Measurements from ENCODE around the gene GRK6. TPM values are rescaled to one million over a fixed set of nuclear protein-coding genes. Genes with fewer than 3 reads are reported as not detected.

The GRK6 gene
- total RNA-seq, 2 donors from 2014 or later: 27.3 to 33.3 TPM

DNA sequence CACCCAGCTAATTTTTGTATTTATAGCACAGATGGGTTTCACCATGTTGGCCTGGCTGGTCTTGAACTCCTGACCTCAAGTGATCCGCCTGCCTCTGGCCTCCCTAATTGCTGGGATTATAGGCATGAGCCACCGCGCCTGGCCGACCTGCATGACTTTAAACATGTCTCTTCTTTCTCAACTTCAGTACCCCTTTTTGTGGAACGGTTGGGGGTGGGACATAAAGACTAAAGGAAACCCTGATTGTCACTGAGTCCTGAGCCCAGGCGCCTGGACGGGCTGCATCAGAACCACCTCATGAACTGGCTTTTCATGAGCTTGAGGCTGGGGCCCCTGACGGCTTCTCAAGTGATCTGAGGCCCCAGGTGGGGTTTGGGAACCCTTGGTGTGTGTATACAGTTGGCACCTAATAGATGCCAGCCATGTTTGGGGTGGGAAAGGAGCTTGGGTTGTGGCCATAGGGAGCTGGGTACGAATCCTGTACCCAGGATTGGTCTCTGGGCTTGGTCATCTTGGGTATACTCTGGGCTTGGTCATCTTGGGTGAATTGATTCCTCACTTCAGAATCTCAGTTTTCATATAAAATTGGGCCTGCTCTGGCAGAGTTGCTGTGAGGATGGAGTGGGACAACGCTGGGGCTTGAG lies 2.2 kb downstream of the GRK6 start:
- no peaks in the 10 kb centered on the region for H3K9me3 ChIP-seq
- no peaks in the 10 kb centered on the region for H3K27me3 ChIP-seq (replicated peaks; ENCODE audit: insufficient read depth)
- H3K36me3 ChIP-seq: peaks cover 16% of the 10 kb centered on the region
- H3K4me1 ChIP-seq (ENCODE audit: control insufficient read depth in 1 of 2, low read depth in 2 of 2): peaks cover 15 to 47% of the 10 kb centered on the region in 2 donors
- no peak for TF ChIP-seq CTCF (IDR thresholded peaks at IDR 0.05)
- DNase-seq (ENCODE audit: low spot score): no peak
- ATAC-seq (ENCODE audit: insufficient number of reproducible peaks, low FRiP score, low read depth): no peak
- no peak overlapping the region for H3K27ac ChIP-seq
- no peak overlapping the region for H3K4me3 ChIP-seq

- no peak overlapping the region for H3K27ac ChIP-seq
- H3K9me3 ChIP-seq: no peaks in the 10 kb centered on the region
- no peak for DNase-seq (ENCODE audit: low spot score)
- no peaks in the 10 kb centered on the region for H3K27me3 ChIP-seq (replicated peaks; ENCODE audit: insufficient read depth)
- H3K4me1 ChIP-seq (ENCODE audit: control insufficient read depth in 1 of 2, low read depth in 2 of 2): peaks cover 15 to 47% of the 10 kb centered on the region in 2 donors
- ATAC-seq (ENCODE audit: insufficient number of reproducible peaks, low FRiP score, low read depth): no peak
- H3K36me3 ChIP-seq: peaks cover 24% of the 10 kb centered on the region
- TF ChIP-seq CTCF (IDR thresholded peaks at IDR 0.05): no peak
- no peak overlapping the region for H3K4me3 ChIP-seq
Observed at GRCh38 chr5:177429248-177430040, 3.0 kb downstream of the GRK6 start.

DNA sequence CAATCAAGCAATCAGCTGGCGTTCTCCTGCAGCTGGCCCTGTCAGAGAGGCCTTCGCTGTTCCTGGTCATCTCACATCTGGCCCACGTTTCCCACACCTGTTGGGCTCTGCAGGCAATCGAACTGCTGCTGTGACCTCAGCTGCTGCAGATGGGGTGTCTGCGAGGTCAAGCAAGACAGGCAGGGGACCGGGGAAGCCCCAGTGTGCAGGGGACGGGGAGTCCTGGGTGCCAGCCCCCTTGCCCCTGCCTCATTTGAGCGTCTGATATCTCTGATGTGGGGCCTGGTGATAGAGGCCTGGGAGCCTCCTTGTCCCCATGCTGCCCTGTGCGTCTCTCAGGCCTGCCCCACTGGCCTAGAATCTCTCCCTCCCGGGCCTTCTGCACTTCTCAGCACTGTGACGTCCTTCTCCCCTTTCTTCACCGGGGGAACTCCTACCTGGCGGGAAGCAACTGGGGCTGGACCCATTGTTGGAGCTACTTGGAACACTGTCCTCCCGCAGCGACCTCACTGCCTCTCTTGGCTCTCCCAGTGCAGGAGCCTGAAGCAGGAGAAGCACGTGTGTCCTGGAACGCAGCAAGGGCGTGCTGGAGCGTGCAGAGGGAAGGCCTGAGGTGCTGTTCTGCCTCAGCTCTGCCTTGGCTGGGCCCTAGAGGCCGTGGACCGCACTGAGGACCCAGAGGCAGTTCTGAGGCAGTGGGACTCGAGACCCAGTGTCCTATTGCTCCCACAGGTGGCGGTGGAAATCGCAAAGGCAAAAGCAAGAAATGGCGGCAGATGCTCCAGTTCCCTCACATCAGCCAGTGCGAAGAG lies 3.9 kb downstream of the GRK6 start:
- no peak for TF ChIP-seq CTCF (IDR thresholded peaks at IDR 0.05)
- no peak overlapping the region for H3K27ac ChIP-seq
- H3K27me3 ChIP-seq (replicated peaks; ENCODE audit: insufficient read depth): no peaks in the 10 kb centered on the region
- H3K9me3 ChIP-seq: no peaks in the 10 kb centered on the region
- H3K4me3 ChIP-seq: no peak overlapping the region
- DNase-seq (ENCODE audit: low spot score) (no peak), ATAC-seq (ENCODE audit: insufficient number of reproducible peaks, low FRiP score, low read depth) (no peak)
- peaks cover 13 to 44% of the 10 kb centered on the region in 2 donors for H3K4me1 ChIP-seq (ENCODE audit: control insufficient read depth in 1 of 2, low read depth in 2 of 2)
- peaks cover 31% of the 10 kb centered on the region for H3K36me3 ChIP-seq

- TF ChIP-seq CTCF (IDR thresholded peaks at IDR 0.05): no peak
- no peaks in the 10 kb centered on the region for H3K9me3 ChIP-seq
- H3K27ac ChIP-seq: no peak overlapping the region
- DNase-seq (ENCODE audit: low spot score) (no peak), ATAC-seq (ENCODE audit: insufficient number of reproducible peaks, low FRiP score, low read depth) (no peak)
- H3K4me3 ChIP-seq: no peak overlapping the region
- H3K27me3 ChIP-seq (replicated peaks; ENCODE audit: insufficient read depth): no peaks in the 10 kb centered on the region
- H3K36me3 ChIP-seq: peaks cover 37% of the 10 kb centered on the region
- H3K4me1 ChIP-seq (ENCODE audit: control insufficient read depth in 1 of 2, low read depth in 2 of 2): peaks cover 9 to 40% of the 10 kb centered on the region in 2 donors
Observed at GRCh38 chr5:177430972-177431316, 4.5 kb downstream of the GRK6 start.

Data from thoracic aorta (tissue), 2 donors.